Glutamatergic neuron (in vitro differentiated cells): ENCODE measurements around the gene C1QTNF4. TPM values are rescaled to one million over a fixed set of nuclear protein-coding genes. Genes with fewer than 3 reads are reported as not detected.
A peak's percentile ranks its signal among the peaks of the same experiment; 100 is the strongest.

Source experiments
- DNase-seq: peaks from one replicate; pipeline ENCODE4 v3.0.0; 2022
- H3K27ac Mint-ChIP-seq: one replicate; pipeline ENCODE4 v1.8.0; 2020; ENCODE audit warnings: mild to moderate bottlenecking, mixed read lengths, inconsistent platforms; ENCODE audit not compliant: unreplicated experiment
- H3K27me3 Mint-ChIP-seq: one replicate; pipeline ENCODE4 v1.8.0; 2020; ENCODE audit warnings: mild to moderate bottlenecking, moderate library complexity, mixed read lengths, inconsistent platforms; ENCODE audit not compliant: unreplicated experiment
- H3K36me3 Mint-ChIP-seq: one replicate; pipeline ENCODE4 v1.8.0; 2020; ENCODE audit warnings: mild to moderate bottlenecking, mixed read lengths, inconsistent platforms; ENCODE audit not compliant: unreplicated experiment
- H3K4me1 Mint-ChIP-seq: one replicate; pipeline ENCODE4 v1.8.0; 2020; ENCODE audit warnings: mild to moderate bottlenecking, low read depth, mixed read lengths, inconsistent platforms; ENCODE audit not compliant: unreplicated experiment
- H3K4me3 Mint-ChIP-seq: one replicate; pipeline ENCODE4 v1.8.0; 2020; ENCODE audit warnings: mild to moderate bottlenecking, mixed read lengths, inconsistent platforms; ENCODE audit not compliant: unreplicated experiment
- H3K9me3 Mint-ChIP-seq: one replicate; pipeline ENCODE4 v1.8.0; 2020; ENCODE audit warnings: mild to moderate bottlenecking, moderate library complexity, mixed read lengths, inconsistent platforms; ENCODE audit not compliant: unreplicated experiment
- total RNA-seq: library from RNA; stranded (reverse); fragmentation: NEBNext Ultra II Directional; extraction: Animal tissue kit (Norgen Biotek cat#: 25700); gene quantifications from one replicate; pipeline ENCODE4 v1.2.1, GENCODE V29; 2021; ENCODE audit not compliant: unreplicated experiment
- TF ChIP-seq, protein P1 (sequence below): fragments of 200-600 bp; sonication (generic); IDR thresholded peaks from one replicate; pipeline ENCODE4 v1.5.0; 2021; ENCODE audit not compliant: partially characterized antibody, unreplicated experiment

Gene C1QTNF4
- total RNA-seq, 1 donor from 2014 or later, result 7.0 TPM

DNA sequence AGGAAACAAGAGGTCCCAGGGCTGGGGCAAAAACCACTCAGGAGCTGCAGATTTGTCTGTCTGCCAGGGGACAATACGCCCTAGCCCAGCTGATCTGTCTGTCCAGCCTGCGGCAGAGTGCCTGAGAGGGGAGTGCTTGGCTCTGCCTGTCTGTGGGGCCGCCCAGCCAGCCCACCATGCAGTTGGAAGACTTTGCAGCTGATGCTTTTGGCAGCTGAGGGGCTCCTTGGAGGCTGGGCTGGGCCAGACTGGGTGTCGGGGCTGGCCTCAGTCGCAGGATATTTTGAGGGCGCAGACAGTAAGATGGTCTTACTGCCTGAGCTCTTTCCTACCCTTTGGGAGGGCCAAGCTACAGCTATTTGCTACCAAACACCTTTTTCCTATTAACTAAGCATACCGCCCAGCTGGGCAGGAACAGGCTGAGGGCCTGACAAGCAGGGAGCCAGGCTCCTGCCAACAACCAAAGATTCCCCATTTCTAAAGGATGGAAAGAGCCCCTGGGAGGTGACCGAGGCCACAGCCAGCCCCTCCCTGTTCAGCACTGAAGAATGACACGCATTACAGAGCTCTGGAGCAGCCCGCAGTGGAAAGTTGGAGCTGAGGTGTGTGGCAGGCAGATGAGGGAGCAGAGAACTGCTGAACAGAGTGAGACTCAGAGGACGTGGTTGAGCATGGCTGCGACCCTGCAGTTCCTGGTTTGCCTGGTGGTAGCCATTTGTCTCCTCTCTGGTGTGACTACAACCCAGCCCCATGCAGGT is 7.9 kb downstream of the C1QTNF4 start, which contains the start of gene FAM180B:
TSS of gene FAM180B (plus strand) at position 581 of the 758 bp plus-strand sequence. CDS start at position 672, 91 bp downstream.
- H3K4me1 Mint-ChIP-seq, result peaks cover 2% of the 10 kb centered on the region
- peaks cover 4% of the 10 kb centered on the region for H3K9me3 Mint-ChIP-seq
- H3K27me3 Mint-ChIP-seq, result peaks cover 9% of the 10 kb centered on the region
- DNase-seq, result no peak
- peaks cover 5% of the 10 kb centered on the region for H3K36me3 Mint-ChIP-seq
- no peak within 1 kb of the TSS for H3K4me3 Mint-ChIP-seq
- TF ChIP-seq, protein P1, sequence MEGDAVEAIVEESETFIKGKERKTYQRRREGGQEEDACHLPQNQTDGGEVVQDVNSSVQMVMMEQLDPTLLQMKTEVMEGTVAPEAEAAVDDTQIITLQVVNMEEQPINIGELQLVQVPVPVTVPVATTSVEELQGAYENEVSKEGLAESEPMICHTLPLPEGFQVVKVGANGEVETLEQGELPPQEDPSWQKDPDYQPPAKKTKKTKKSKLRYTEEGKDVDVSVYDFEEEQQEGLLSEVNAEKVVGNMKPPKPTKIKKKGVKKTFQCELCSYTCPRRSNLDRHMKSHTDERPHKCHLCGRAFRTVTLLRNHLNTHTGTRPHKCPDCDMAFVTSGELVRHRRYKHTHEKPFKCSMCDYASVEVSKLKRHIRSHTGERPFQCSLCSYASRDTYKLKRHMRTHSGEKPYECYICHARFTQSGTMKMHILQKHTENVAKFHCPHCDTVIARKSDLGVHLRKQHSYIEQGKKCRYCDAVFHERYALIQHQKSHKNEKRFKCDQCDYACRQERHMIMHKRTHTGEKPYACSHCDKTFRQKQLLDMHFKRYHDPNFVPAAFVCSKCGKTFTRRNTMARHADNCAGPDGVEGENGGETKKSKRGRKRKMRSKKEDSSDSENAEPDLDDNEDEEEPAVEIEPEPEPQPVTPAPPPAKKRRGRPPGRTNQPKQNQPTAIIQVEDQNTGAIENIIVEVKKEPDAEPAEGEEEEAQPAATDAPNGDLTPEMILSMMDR, result no peak
- no peak within 1 kb of the TSS for H3K27ac Mint-ChIP-seq

DNA sequence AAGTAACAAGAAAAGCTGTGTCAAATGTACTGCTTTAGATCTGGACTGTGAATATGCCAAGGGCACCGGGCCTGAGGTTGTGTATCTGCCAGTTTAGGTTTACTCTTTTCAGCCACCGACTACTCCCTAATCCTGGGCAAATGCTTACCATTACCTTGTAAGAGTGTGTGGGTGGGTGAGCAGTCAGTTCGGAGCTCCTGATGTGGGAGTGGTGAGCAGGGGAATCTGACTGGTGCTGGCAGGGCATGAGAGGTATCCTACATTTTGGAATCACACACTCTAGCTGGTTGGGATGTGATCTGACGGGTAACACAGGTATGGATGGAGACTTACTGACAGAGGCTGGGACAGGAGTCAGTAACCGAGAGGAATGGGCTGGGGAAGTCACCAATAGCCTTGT is 10.4 kb downstream of the C1QTNF4 start:
- Mint-ChIP-seq H3K36me3 (peaks cover 5% of the 10 kb centered on the region), H3K4me3 (no peak overlapping the region), H3K27me3 (peaks cover 13% of the 10 kb centered on the region), H3K9me3 (peaks cover 8% of the 10 kb centered on the region), H3K4me1 (peaks cover 9% of the 10 kb centered on the region), H3K27ac (no peak overlapping the region)
- TF ChIP-seq, protein P1, result no peak
- no peak for DNase-seq

DNA sequence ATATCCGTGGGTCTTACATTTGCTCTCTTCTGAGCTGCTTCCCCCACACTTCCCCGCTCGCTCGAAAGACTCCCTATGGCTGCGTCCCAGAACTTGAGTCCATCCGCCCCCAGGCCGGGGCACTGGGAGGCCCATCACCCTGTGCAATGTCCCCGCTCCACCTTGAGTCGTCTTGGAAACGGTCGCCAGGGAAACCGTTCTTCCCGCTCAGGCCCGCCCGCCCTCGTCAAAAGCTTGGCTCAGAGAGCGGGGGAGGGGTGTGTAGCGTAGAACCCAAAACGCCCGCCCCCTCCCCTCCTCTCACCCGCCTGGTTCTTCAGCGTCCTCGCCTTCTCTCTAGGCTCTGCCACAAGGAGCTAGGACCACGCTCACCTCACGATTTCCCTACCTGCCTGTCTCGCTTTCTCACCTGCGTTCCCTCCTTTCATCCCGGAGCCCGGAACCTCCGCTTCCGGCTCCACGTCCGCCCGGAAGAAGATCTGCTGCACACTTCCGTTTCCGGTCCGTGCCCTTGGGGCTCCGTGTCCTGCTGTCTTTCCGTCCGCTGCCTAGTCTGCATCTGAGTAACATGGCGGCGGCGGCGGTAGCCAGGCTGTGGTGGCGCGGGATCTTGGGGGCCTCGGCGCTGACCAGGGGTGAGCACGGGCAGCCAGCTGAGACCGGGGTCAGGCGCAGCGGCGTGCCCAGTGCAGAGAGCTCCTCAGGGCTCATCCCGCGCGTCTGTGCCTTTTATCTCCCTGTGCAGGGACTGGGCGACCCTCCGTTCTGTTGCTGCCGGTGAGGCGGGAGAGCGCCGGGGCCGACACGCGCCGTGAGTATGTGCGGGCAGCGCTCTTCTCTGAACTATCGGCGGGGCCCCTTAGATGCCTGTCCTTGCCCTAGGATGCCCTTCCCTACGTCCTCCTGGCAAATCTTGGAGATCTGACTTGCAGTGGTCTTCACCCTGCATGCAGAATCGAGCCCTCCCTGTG is 15.4 kb downstream of the C1QTNF4 start, which contains the start of the genes KBTBD4 and NDUFS3:
TSS of gene KBTBD4 (minus strand) at position 447 of the 971 bp plus-strand sequence. CDS start at position 428, 19 bp downstream.
TSS of gene NDUFS3 (plus strand) at position 551 of the 971 bp plus-strand sequence. CDS start at position 569, 18 bp downstream.
- peak within 1 kb of the TSS; percentile 100 for H3K4me3 Mint-ChIP-seq
- peaks cover 7% of the 10 kb centered on the region for H3K9me3 Mint-ChIP-seq
- TF ChIP-seq, protein P1, result no peak
- peaks cover 6% of the 10 kb centered on the region for H3K36me3 Mint-ChIP-seq
- DNase-seq, result peak; percentile 89
- H3K27me3 Mint-ChIP-seq, result peaks cover 10% of the 10 kb centered on the region
- peaks cover 12% of the 10 kb centered on the region for H3K4me1 Mint-ChIP-seq
- peak within 1 kb of the TSS; percentile 98 for H3K27ac Mint-ChIP-seq

DNA sequence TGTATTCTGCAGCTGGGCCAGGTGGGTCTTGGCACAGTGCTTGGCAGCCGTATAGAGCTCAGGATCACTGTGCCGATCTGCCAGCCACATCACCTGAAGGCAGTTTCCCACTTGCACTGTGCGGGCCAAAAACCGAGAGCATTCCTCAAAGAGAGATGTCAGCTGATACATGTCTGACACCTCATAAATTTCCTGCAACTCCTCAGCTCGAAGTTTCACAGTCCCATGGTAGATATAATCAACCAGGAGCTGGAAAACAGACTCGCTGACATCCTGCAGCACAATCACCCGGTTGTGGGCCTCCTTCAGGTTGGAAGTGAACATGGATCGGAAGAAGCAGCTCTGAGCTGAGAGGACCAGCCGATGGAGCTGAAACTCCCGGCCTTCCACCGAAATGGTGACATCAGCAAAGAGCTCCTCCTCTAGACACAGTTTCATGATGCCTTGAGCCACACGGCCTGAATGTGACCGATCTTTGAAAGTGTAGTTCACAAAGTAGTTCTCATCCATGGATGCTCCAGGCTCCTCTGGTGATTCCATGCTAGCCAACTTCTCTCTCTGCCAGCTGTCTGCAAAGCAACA is 16.7 kb downstream of the C1QTNF4 start:
- DNase-seq, result no peak
- Mint-ChIP-seq H3K4me3 (peak overlapping the region; percentile 100), H3K4me1 (peaks cover 12% of the 10 kb centered on the region), H3K27me3 (peaks cover 10% of the 10 kb centered on the region), H3K36me3 (peaks cover 5% of the 10 kb centered on the region), H3K27ac (no peak overlapping the region), H3K9me3 (peaks cover 7% of the 10 kb centered on the region)
- TF ChIP-seq, protein P1, result no peak
